GM19463 (cell line): ENCODE measurements around the gene GPR152.

ENCODE experiments used
- ATAC-seq: cut with Tn5 transposase; IDR thresholded peaks from one replicate; pipeline ENCODE4 v1.9.1; 2021; ENCODE audit warnings: mild to moderate bottlenecking, moderate library complexity; ENCODE audit not compliant: unreplicated experiment

GPR152 gene

GRCh38 chr11:67441731-67442351 is 10.7 kb downstream of the GPR152 start:
- ATAC-seq, result no peak

DNA sequence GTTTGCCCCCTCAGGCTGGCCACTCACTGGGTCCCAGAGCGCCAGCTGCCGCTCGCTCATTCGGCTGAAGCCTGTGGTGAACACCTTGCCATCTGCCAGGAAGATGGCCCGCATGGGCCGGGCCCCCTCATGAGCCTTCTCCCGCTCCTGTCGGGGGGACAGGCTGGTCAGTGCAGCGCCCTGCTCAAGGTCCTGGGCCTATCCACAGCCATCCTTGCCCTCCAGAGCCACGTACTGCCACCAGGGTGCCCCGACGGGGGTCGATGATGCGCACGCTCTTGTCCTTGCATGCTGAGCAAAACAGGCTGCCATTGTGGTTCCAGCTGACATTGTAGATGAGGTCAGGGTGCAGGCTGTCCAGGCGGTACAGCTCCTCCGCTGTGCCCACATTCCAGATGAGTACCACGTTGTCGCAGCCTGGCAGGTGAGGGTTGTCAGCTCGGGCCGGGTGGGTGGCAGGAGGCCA is 11.4 kb downstream of the GPR152 start:
- ATAC-seq, result no peak

- no peak for ATAC-seq
Measured at GRCh38 chr11:67440229-67441097, 12.1 kb downstream of the GPR152 start.

DNA sequence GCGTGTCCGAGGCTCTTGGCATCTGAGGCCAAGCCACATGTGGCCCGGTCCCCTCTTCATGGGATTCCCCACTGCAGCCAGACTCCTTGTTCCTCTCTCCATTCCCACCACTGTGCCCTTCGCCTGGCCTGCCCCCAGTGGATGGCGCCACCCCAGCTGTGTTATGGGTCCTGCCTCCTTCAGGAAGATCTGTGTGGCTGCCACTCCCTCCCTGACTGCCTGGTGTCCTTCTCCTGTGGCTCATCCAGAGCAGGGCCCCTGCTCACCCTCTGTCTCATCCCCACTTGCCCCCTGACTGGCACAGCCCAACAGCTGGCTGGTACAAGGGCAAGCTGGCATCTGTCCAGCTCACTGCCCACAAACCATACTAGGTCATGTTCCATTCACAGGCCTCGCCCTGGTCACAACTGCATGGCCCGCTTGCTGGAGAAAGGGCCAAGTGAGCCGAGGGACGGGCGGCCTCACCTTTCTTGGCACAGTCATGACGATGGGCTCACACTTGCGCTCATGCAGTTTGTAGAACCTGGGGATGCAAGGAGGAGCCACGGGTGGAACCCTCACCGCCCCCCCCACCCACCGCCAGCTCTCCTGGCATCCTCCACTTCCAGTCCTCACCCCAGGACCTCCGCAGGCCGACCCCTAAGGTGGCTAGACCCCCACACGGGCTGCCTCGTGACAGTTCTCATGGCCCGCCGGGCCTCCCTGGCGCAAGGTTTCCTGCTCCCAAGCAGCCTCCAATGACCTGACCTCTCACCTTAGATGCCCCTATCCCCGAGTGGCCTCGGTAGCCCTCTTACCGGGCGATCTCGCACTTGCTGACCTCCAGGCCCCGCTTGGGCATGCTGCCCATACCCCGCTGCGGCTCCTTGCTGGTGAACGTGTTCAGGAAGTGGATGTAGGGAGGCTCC is 13.0 kb downstream of the GPR152 start:
- no peak for ATAC-seq

- ATAC-seq, result no peak
Measured at GRCh38 chr11:67438158-67438902, 14.2 kb downstream of the GPR152 start.

GRCh38 chr11:67437809-67438157 is 14.7 kb downstream of the GPR152 start:
- ATAC-seq, result no peak

DNA sequence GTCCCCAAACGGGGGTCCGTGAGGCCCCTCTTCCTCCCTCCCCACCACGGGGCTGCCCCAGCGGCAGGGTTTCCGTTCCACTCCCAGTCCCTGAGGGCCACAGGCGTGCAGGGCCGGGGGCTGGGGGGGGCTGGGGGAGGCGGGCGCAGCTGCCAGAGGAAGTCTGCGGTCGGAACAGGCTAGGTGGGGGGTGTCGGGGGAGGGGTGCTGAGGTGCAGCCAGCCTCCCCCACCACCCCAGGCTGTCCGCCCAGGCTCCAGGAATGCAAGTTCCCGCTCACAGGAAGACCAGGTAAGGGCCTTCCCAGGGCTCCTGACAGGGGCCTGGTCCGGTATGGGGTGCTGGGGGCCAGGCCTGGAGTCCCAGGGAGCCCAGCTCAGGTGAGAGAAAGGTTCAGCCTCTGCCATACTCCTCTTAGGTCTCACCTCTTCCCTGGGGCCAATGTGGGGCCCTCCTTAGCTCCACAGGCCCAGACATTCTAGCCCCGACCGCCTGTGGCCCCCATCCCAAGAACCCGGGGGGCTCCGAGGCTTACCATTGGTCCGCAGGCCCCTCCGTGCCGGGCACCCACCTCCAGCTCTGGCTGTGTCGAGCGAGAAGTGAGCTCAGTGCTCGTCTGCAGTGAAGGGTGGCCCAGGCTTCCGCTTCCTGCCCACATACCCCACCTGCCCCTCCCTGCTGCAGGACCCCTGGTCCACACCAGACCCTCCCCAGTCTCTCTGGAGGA is 15.3 kb downstream of the GPR152 start, which contains the start of gene PTPRCAP:
Gene PTPRCAP (minus strand): TSS at position 601 of the 727 bp plus-strand sequence. CDS start 63 bp downstream, at position 538.
- peak; percentile 32 for ATAC-seq

DNA sequence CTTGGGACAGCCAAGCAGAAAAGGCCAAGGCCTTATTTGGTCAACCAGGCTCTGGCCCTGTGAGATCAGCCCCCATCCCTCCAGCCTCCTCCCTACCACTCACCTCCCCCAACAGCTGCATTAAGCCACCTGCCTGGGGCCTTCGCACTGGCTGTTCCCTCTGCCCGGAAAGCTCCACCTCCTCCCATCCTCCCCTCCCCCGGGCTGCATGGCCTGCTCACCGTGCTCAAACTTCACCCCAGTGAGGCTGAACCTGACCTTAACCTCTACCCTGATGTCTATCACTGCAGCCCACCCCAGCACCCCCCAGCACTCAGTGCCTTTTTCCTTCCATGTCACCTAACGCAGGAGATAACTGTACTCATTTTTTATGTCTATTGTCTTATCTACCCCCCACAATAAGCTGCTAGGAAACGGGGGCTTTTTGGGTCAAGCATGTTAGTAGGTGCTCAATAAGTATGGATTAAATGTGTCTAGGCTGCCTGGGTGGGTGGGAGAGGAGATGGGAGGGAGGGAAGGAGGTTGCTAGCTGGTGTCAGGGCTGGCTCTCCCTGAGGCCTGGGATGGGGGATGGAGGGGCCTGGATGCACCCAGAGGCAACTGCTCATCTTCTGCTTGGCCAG is 16.0 kb downstream of the GPR152 start:
- peak; percentile 55 for ATAC-seq

DNA sequence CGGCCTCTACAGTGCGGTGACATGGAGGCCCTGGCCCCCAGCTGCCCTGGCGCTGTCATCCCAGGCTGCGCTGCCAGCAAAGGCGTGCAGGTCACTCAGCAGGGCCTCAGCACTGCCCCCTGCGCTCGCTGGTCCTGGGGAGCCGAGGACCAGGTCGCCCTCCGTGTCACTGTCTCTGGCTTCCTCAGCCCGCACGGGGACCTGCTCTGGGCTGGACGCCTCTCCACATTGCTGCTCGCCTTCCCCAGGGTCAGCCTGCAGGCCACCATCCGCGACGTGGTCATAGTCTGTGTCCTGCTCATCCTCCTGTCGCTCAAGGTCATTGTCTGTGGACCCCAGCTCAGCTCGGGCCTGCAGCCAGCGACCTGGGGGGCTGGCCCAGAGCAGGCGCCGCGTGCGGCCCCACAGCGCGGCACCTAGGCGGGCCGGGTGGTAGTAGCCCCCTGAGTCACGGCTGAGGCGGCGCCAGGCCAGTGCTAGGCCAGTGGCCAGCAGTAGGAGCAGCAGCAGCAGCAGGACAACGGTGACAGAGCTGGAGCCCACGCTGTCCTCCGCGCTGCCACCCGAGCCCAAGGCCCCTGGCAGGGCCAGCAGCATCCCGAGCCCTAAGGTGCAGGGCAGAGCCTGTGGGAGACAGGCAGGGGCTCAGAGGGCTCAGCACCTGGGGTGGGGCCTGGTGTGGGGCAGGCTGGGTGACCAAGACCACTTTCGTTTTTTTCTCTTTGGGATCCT is 16.6 kb downstream of the GPR152 start:
- ATAC-seq, result no peak

DNA sequence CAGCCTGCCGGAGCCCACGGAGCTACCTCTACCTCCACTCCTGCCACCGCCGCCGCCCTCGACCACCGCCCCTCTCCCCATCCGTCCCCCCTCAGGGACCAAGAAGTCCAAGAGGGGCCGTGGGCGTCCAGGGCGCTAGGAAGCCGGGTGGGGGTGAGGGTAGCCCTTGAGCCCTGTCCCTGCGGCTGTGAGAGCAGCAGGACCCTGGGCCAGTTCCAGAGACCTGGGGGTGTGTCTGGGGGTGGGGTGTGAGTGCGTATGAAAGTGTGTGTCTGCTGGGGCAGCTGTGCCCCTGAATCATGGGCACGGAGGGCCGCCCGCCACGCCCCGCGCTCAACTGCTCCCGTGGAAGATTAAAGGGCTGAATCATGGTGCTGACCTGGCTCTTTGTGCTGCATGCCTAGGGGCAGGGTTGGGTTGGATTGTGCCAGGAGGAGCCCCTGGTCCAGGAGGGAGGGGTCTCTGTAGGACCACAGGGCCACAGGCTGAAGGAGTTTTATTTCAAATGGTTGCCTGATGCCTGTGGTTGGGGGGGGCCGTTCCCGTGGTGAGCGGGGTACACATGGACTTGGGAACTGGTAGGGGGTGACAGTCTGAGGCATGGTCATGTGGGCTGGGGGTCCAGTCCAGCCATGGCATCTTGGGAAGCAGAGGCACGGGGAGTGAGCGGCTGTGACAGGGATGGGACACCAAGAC is 17.4 kb downstream of the GPR152 start:
- no peak for ATAC-seq

- ATAC-seq, result no peak
Measured at GRCh38 chr11:67434395-67434881, 18.1 kb downstream of the GPR152 start.

GRCh38 chr11:67433536-67434394 is 18.8 kb downstream of the GPR152 start:
- ATAC-seq, result no peak

DNA sequence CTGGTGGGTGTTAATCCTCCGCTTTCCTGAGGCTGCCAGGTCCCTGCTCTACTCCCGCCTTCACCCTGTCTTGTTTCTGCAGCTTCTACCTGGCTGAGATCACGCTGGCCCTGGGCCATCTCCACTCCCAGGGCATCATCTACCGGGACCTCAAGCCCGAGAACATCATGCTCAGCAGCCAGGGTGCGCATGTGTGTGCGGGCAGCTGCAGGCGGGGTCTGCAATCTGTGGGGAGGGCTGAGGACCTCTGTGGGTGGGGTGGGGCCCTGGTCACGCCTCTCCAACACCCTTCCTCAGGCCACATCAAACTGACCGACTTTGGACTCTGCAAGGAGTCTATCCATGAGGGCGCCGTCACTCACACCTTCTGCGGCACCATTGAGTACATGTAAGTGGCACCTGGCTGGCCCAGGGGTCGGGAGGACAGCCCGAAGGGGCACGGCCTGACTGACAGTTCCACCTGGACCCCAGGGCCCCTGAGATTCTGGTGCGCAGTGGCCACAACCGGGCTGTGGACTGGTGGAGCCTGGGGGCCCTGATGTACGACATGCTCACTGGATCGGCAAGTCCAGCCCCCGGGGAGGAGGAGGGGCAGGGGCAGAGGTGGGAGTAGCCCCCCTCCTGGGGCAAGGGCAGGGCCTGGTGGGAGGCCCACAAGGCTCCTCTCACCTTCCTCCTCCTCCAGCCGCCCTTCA is 19.7 kb downstream of the GPR152 start:
- ATAC-seq, result no peak

DNA sequence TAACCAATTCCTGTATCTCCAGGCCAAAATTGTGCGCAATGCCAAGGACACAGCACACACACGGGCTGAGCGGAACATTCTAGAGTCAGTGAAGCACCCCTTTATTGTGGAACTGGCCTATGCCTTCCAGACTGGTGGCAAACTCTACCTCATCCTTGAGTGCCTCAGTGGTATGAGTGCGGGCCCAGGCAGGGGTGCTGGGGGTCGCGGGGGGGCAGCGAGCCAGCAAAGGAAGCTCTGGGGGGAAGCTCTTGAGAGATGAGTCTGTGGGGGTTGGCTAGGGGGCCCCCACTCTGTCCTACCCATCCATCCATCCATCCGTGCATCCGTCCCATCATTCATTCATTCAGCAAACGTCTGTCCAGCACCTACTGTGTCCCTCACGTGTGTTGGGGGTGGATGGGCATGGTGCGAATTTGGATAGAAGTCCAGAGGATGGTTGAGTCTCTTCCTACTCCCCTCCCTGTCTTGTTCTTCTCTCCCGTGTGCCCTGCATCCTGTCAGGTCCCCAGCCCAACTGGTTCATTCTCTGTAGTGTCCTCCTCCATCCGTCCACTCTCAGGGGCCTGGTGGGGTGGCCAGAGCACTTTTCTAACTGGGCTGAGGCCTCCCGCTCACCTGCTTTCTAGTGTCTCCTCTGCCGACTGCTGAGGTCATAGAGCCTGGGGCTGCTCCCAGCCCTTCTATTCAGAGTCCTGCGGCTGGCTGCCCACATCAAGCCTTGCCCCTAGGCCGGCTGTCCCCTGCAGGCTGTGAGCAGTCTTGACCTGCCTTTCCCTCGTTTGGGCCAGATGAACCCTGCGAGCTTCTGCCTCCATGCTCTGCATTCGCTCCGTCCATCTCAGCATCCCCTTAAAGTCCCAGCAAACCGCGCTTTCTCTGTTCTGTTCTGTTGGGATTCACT is 20.9 kb downstream of the GPR152 start:
- ATAC-seq, result no peak

GRCh38 chr11:67429722-67430121 is 22.8 kb downstream of the GPR152 start:
- no peak for ATAC-seq
